T-helper 17 cell (primary cell): Measurements from ENCODE around the gene PVALEF. TPM values are rescaled to one million over a fixed set of nuclear protein-coding genes. Genes with fewer than 3 reads are reported as not detected.

Experiments used
- ATAC-seq: fragments of 150-1000 bp; cut with Tn5 transposase; 2 replicates; pipeline ENCODE4 v1.10.0; 2021; ENCODE audit warnings: mild to moderate bottlenecking, moderate library complexity
- DNase-seq, 3 donors: peaks; one replicate each; pipeline versions ENCODE4 v3.0.0 to v3.0.0-alpha.2; 2020 to 2021
- H3K9me3 ChIP-seq: one replicate; pipeline ENCODE4 v1.7.0; 2013; ENCODE audit warnings: low read length, mild to moderate bottlenecking; ENCODE audit not compliant: control insufficient read depth, poor library complexity, severe bottlenecking
- H3K27ac Mint-ChIP-seq: one replicate; pipeline ENCODE4 v1.8.0; 2022; ENCODE audit warnings: mild to moderate bottlenecking, moderate library complexity, mixed read lengths
- H3K27me3 Mint-ChIP-seq: one replicate; pipeline ENCODE4 v1.8.0; 2022; ENCODE audit warnings: mixed read lengths
- H3K36me3 Mint-ChIP-seq: one replicate; pipeline ENCODE4 v1.8.0; 2022; ENCODE audit warnings: low read depth, mixed read lengths
- H3K4me1 Mint-ChIP-seq: one replicate; pipeline ENCODE4 v1.8.0; 2022; ENCODE audit warnings: mild to moderate bottlenecking, mixed read lengths
- H3K4me3 Mint-ChIP-seq: one replicate; pipeline ENCODE4 v1.8.0; 2022; ENCODE audit warnings: mild to moderate bottlenecking, moderate library complexity, mixed read lengths
- total RNA-seq, 4 donors: library from RNA in 2 of 4; stranded (reverse) in 2 of 4; gene quantifications; one replicate each; pipeline ENCODE4 v1.2.3 and lab custom pipeline; 2022 to 2026

PVALEF gene
- total RNA-seq, 2 donors from 2014 or later: not detected

GRCh38 chr17:81198826-81199481, 33.6 kb downstream of the PVALEF start:
- DNase-seq (peak in 1 of 3 donors; percentile 6), ATAC-seq (no peak)
- H3K27me3 Mint-ChIP-seq: no peaks in the 10 kb centered on the region
- H3K4me3 Mint-ChIP-seq: no peak overlapping the region
- H3K4me1 Mint-ChIP-seq: no peaks in the 10 kb centered on the region
- H3K9me3 ChIP-seq: no peaks in the 10 kb centered on the region
- no peak overlapping the region for H3K27ac Mint-ChIP-seq
- H3K36me3 Mint-ChIP-seq: no peaks in the 10 kb centered on the region

GRCh38 chr17:81199482-81199830, 34.1 kb downstream of the PVALEF start:
- H3K9me3 ChIP-seq: no peaks in the 10 kb centered on the region
- Mint-ChIP-seq H3K27me3 (no peaks in the 10 kb centered on the region), H3K36me3 (no peaks in the 10 kb centered on the region), H3K27ac (no peak overlapping the region), H3K4me1 (no peaks in the 10 kb centered on the region), H3K4me3 (no peak overlapping the region)
- no peak for ATAC-seq
- no peak for DNase-seq

GRCh38 chr17:81200201-81200600, 34.9 kb downstream of the PVALEF start:
- H3K27me3 Mint-ChIP-seq: no peaks in the 10 kb centered on the region
- no peaks in the 10 kb centered on the region for H3K9me3 ChIP-seq
- H3K27ac Mint-ChIP-seq: no peak overlapping the region

GRCh38 chr17:81200695-81201580, 35.6 kb downstream of the PVALEF start:
- ATAC-seq (peak; percentile 73), DNase-seq (no peak)
- H3K27ac Mint-ChIP-seq: no peak overlapping the region
- no peaks in the 10 kb centered on the region for H3K9me3 ChIP-seq
- peaks cover 2% of the 10 kb centered on the region for H3K4me1 Mint-ChIP-seq
- H3K36me3 Mint-ChIP-seq: no peaks in the 10 kb centered on the region
- H3K27me3 Mint-ChIP-seq: no peaks in the 10 kb centered on the region
- H3K4me3 Mint-ChIP-seq: no peak overlapping the region

More at GRCh38 chr17:81200201-81200600, 34.9 kb downstream of the PVALEF start:
- H3K4me3 Mint-ChIP-seq: no peak overlapping the region
- no peak for ATAC-seq
- no peak for DNase-seq
- H3K4me1 Mint-ChIP-seq: peaks cover 2% of the 10 kb centered on the region
- no peaks in the 10 kb centered on the region for H3K36me3 Mint-ChIP-seq

- peaks cover 2% of the 10 kb centered on the region for H3K4me1 Mint-ChIP-seq
- H3K4me3 Mint-ChIP-seq: no peak overlapping the region
- ATAC-seq (no peak), DNase-seq (peak in 1 of 3 donors; percentile 7)
- no peaks in the 10 kb centered on the region for H3K9me3 ChIP-seq
- H3K27ac Mint-ChIP-seq: no peak overlapping the region
- no peaks in the 10 kb centered on the region for H3K27me3 Mint-ChIP-seq
- no peaks in the 10 kb centered on the region for H3K36me3 Mint-ChIP-seq
Measured at GRCh38 chr17:81202318-81202717, 37.0 kb downstream of the PVALEF start.

- no peaks in the 10 kb centered on the region for H3K36me3 Mint-ChIP-seq
- no peak for ATAC-seq
- no peaks in the 10 kb centered on the region for H3K9me3 ChIP-seq
- H3K27ac Mint-ChIP-seq: no peak overlapping the region
- peak in 1 of 3 donors; percentile 9 for DNase-seq
- H3K4me1 Mint-ChIP-seq: peaks cover 2% of the 10 kb centered on the region
- no peak overlapping the region for H3K4me3 Mint-ChIP-seq
- H3K27me3 Mint-ChIP-seq: no peaks in the 10 kb centered on the region
Measured at GRCh38 chr17:81203136-81203535, 37.8 kb downstream of the PVALEF start.

- no peak overlapping the region for H3K27ac Mint-ChIP-seq
Measured at GRCh38 chr17:81204578-81204977, 39.3 kb downstream of the PVALEF start.

GRCh38 chr17:81206166-81206565, 40.9 kb downstream of the PVALEF start:
- H3K9me3 ChIP-seq: no peaks in the 10 kb centered on the region
- Mint-ChIP-seq H3K27ac (no peak overlapping the region), H3K4me1 (peaks cover 2% of the 10 kb centered on the region), H3K27me3 (no peaks in the 10 kb centered on the region), H3K4me3 (no peak overlapping the region), H3K36me3 (no peaks in the 10 kb centered on the region)
- no peak for ATAC-seq
- DNase-seq: no peak

More at GRCh38 chr17:81204578-81204977, 39.3 kb downstream of the PVALEF start:
- ATAC-seq: no peak
- H3K27me3 Mint-ChIP-seq: no peaks in the 10 kb centered on the region
- DNase-seq: peak in 1 of 3 donors; percentile 6
- H3K9me3 ChIP-seq: no peaks in the 10 kb centered on the region
- H3K4me3 Mint-ChIP-seq: no peak overlapping the region
- no peaks in the 10 kb centered on the region for H3K36me3 Mint-ChIP-seq
- peaks cover 2% of the 10 kb centered on the region for H3K4me1 Mint-ChIP-seq

- Mint-ChIP-seq H3K4me3 (no peak overlapping the region), H3K27me3 (no peaks in the 10 kb centered on the region), H3K4me1 (peaks cover 2% of the 10 kb centered on the region), H3K27ac (no peak overlapping the region), H3K36me3 (no peaks in the 10 kb centered on the region)
- ATAC-seq: no peak
- DNase-seq: no peak
- H3K9me3 ChIP-seq: no peaks in the 10 kb centered on the region
Measured at GRCh38 chr17:81206657-81207056, 41.4 kb downstream of the PVALEF start.

GRCh38 chr17:81207610-81208581, 42.6 kb downstream of the PVALEF start:
- no peaks in the 10 kb centered on the region for H3K36me3 Mint-ChIP-seq
- H3K27ac Mint-ChIP-seq: peak overlapping the region; percentile 6
- ATAC-seq (no peak), DNase-seq (peak in 1 of 3 donors; percentile 7)
- no peak overlapping the region for H3K4me3 Mint-ChIP-seq
- no peaks in the 10 kb centered on the region for H3K9me3 ChIP-seq
- no peaks in the 10 kb centered on the region for H3K27me3 Mint-ChIP-seq
- H3K4me1 Mint-ChIP-seq: peaks cover 4% of the 10 kb centered on the region

GRCh38 chr17:81208651-81209050, 43.3 kb downstream of the PVALEF start:
- peak in 1 of 3 donors; percentile 5 for DNase-seq
- H3K27me3 Mint-ChIP-seq: no peaks in the 10 kb centered on the region
- no peaks in the 10 kb centered on the region for H3K9me3 ChIP-seq
- no peaks in the 10 kb centered on the region for H3K36me3 Mint-ChIP-seq
- H3K4me1 Mint-ChIP-seq: peaks cover 4% of the 10 kb centered on the region
- peak overlapping the region; percentile 6 for H3K27ac Mint-ChIP-seq
- no peak for ATAC-seq
- H3K4me3 Mint-ChIP-seq: no peak overlapping the region

GRCh38 chr17:81209141-81209540, 43.8 kb downstream of the PVALEF start:
- no peak overlapping the region for H3K4me3 Mint-ChIP-seq
- DNase-seq: peak in 1 of 3 donors; percentile 8
- no peak for ATAC-seq

GRCh38 chr17:81210466-81210865, 45.2 kb downstream of the PVALEF start:
- Mint-ChIP-seq H3K27ac (no peak overlapping the region), H3K4me3 (no peak overlapping the region), H3K36me3 (no peaks in the 10 kb centered on the region), H3K27me3 (no peaks in the 10 kb centered on the region), H3K4me1 (peaks cover 2% of the 10 kb centered on the region)
- no peak for DNase-seq
- no peak for ATAC-seq
- H3K9me3 ChIP-seq: no peaks in the 10 kb centered on the region

More at GRCh38 chr17:81209141-81209540, 43.8 kb downstream of the PVALEF start:
- no peak overlapping the region for H3K27ac Mint-ChIP-seq
- no peaks in the 10 kb centered on the region for H3K27me3 Mint-ChIP-seq
- no peaks in the 10 kb centered on the region for H3K9me3 ChIP-seq
- H3K4me1 Mint-ChIP-seq: peaks cover 4% of the 10 kb centered on the region
- no peaks in the 10 kb centered on the region for H3K36me3 Mint-ChIP-seq
